ENCODE results near the gene TRIM28. TPM values are rescaled to one million over a fixed set of nuclear protein-coding genes. Genes with fewer than 3 reads are reported as not detected.

Gene TRIM28
- total and polyA plus RNA-seq, 7 experiments from 2014 or later: 55.3 to 564 (median 403) TPM

GRCh38 chr19:58551123-58551497 is 7.2 kb downstream of the TRIM28 start:
- DNase-seq: no peak
- Histone ChIP-seq H3K9me3 (ENCODE audit: control insufficient read depth in 2 of 3, low read length in 3 of 3) (no peaks in the 10 kb centered on the region), H3K4me1 (ENCODE audit: control insufficient read depth in 2 of 2, insufficient read depth in 2 of 2, low read length in 2 of 2) (peaks cover 23 to 24% of the 10 kb centered on the region in 2 donors), H3K27ac (ENCODE audit: low read depth, low read length) (no peak overlapping the region), H3K36me3 (ENCODE audit: control insufficient read depth in 2 of 3, insufficient read depth in 3 of 3, low read length in 3 of 3) (peaks cover 5 to 74% (median 34%) of the 10 kb centered on the region in 3 experiments), H3K4me3 (ENCODE audit: low read length) (no peak overlapping the region), H3K27me3 (ENCODE audit: control insufficient read depth in 2 of 2, insufficient read depth in 2 of 2, low read length in 2 of 2) (no peaks in the 10 kb centered on the region)
- intact Hi-C loops (cut with micrococcal nuclease): no loop called here
- ATAC-seq: no peak
- H3K4me1 Mint-ChIP-seq: peaks cover 31 to 58% (median 45%) of the 10 kb centered on the region in 7 donors
- CTCF ChIA-PET: interaction anchor here (1.5 kb wide), 1 partner anchor 31 kb away, joined by 3 read pairs; the partner anchor contains the start of gene ZBTB45
- no peak overlapping the region for H3K4me3 Mint-ChIP-seq
- peaks cover 0 to 7% (median 0%) of the 10 kb centered on the region in 11 donors for H3K9me3 Mint-ChIP-seq
- H3K27ac Mint-ChIP-seq: peak overlapping the region in 3 of 9 donors; percentile 38 to 69 (median 51)
- H3K36me3 Mint-ChIP-seq: peaks cover 8 to 50% (median 25%) of the 10 kb centered on the region in 5 donors
- H3K27me3 Mint-ChIP-seq: no peaks in the 10 kb centered on the region
- POLR2A ChIA-PET: interaction anchor here (0.9 to 1.9 kb wide), 2 partner anchors 11 to 22 kb away, joined by 7 to 9 read pairs; partner anchors contain the start of gene MZF1

DNA sequence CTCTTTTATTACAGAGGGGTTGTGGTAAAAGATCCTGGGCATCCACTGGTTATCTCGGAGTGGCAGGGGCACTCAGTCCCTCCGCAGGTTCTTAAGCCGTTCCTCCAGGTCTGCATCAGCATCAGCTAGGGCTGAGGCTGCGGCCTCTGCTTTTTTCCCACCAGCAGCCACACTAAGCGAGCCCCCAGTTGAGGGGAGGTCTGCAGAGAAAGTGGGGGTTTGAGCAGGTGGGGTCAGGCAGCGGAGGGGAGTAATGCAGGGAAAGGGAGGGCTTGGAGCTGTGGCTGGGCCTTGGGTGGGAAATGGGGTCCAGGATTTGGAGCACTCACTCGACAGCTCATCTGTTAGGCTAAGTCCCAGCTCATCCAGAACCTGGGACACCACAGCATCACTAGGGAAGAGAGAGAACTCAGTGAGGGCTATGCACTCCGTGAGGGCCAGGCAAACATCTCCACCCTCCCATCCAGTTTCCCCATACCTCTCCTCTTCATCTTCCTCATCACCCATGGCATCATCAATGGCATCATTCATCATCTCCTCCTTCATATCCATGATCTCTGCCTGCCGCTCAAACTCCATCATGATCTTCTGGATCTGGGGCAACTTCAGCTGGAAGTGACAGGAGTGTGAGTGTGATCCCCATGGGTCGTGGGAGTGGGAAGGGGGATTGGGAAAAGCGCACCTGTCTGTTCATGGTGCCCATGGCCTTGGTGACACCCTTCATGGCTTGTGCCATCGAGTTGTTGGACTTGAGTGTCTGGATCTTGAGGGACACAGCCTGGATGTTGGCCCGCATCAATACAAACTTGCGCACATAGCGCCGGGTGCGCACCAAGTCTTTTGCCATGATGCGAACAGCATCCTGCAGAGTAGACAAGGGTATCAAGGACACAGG is 8.0 kb downstream of the TRIM28 start:
- intact Hi-C loops (cut with micrococcal nuclease): no loop called here
- Mint-ChIP-seq H3K27ac (peak overlapping the region in 2 of 9 donors; percentile 72 to 96), H3K4me3 (peak overlapping the region in 2 of 10 donors; percentile 10 to 22), H3K36me3 (peaks cover 8 to 48% (median 23%) of the 10 kb centered on the region in 5 donors), H3K9me3 (peaks cover 0 to 4% (median 0%) of the 10 kb centered on the region in 11 donors), H3K27me3 (no peaks in the 10 kb centered on the region), H3K4me1 (peaks cover 28 to 58% (median 45%) of the 10 kb centered on the region in 7 donors)
- ChIA-PET POLR2A (interaction anchor here (0.9 to 1.9 kb wide), 2 partner anchors 10 to 21 kb away, joined by 7 to 9 read pairs; partner anchors contain the start of gene MZF1), CTCF (interaction anchor here (1.5 kb wide), 1 partner anchor 32 kb away, joined by 3 read pairs; the partner anchor contains the start of gene ZBTB45)
- Histone ChIP-seq H3K27ac (ENCODE audit: low read depth, low read length) (peak overlapping the region; percentile 1), H3K9me3 (ENCODE audit: control insufficient read depth in 2 of 3, low read length in 3 of 3) (no peaks in the 10 kb centered on the region), H3K4me3 (ENCODE audit: low read length) (no peak overlapping the region), H3K4me1 (ENCODE audit: control insufficient read depth in 2 of 2, insufficient read depth in 2 of 2, low read length in 2 of 2) (peaks cover 18 to 23% of the 10 kb centered on the region in 2 donors), H3K27me3 (ENCODE audit: control insufficient read depth in 2 of 2, insufficient read depth in 2 of 2, low read length in 2 of 2) (no peaks in the 10 kb centered on the region), H3K36me3 (ENCODE audit: control insufficient read depth in 2 of 3, insufficient read depth in 3 of 3, low read length in 3 of 3) (peaks cover 5 to 73% (median 32%) of the 10 kb centered on the region in 3 experiments)
- DNase-seq (no peak), ATAC-seq (no peak)

DNA sequence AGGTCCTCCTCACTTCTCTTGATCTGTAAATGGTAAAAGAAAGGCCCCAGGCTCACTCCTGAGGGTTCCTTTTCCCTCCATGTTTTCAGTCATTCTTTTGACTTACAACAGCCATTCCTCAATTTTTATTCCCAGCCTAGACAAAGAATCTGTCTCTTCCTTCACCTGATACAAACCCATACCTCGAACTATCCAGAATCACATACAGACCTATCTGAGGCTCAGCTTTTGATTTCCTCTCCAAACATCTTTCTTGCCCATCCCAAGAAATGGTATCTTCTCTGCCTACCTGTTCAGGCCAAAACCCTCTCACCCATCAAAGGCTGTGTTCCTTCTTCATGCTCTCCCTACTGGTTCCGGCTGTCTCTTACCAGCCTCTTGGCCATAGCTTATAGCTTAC is 8.8 kb downstream of the TRIM28 start:
- ChIA-PET CTCF (no interaction called here), POLR2A (interaction anchor here (0.6 to 3.3 kb wide), 4 partner anchors 10 to 93 kb away, joined by 3 to 32 read pairs (median 8); partner anchors contain the start of gene ZBTB45)
- H3K4me3 Mint-ChIP-seq: peak overlapping the region in 3 of 10 donors; percentile 2 to 42 (median 22)
- Histone ChIP-seq H3K27me3 (ENCODE audit: control insufficient read depth in 2 of 2, insufficient read depth in 2 of 2, low read length in 2 of 2) (no peaks in the 10 kb centered on the region), H3K27ac (ENCODE audit: low read depth, low read length) (peak overlapping the region; percentile 1), H3K36me3 (ENCODE audit: control insufficient read depth in 2 of 3, insufficient read depth in 3 of 3, low read length in 3 of 3) (peaks cover 5 to 65% (median 27%) of the 10 kb centered on the region in 3 experiments), H3K4me1 (ENCODE audit: control insufficient read depth in 2 of 2, insufficient read depth in 2 of 2, low read length in 2 of 2) (peaks cover 26 to 31% of the 10 kb centered on the region in 2 donors), H3K9me3 (ENCODE audit: control insufficient read depth in 2 of 3, low read length in 3 of 3) (no peaks in the 10 kb centered on the region), H3K4me3 (ENCODE audit: low read length) (no peak overlapping the region)
- H3K27me3 Mint-ChIP-seq: no peaks in the 10 kb centered on the region
- H3K27ac Mint-ChIP-seq: peak overlapping the region in 7 of 9 donors; percentile 21 to 96 (median 72)
- DNase-seq: no peak
- peaks cover 8 to 48% (median 23%) of the 10 kb centered on the region in 5 donors for H3K36me3 Mint-ChIP-seq
- H3K4me1 Mint-ChIP-seq: peaks cover 32 to 58% (median 47%) of the 10 kb centered on the region in 7 donors
- peaks cover 0 to 4% (median 0%) of the 10 kb centered on the region in 11 donors for H3K9me3 Mint-ChIP-seq
- intact Hi-C loops (cut with micrococcal nuclease): no loop called here
- ATAC-seq: no peak

GRCh38 chr19:58553799-58554493 is 10.1 kb downstream of the TRIM28 start:
- ChIA-PET CTCF (interaction anchor here (1.7 to 2.1 kb wide), 2 partner anchors 26 to 33 kb away, joined by 12 to 13 read pairs; partner anchors contain the start of gene ZBTB45), POLR2A (interaction anchor here (0.8 to 3.3 kb wide), 11 partner anchors 8 to 552 kb away, joined by 3 to 85 read pairs (median 8); partner anchors contain the start of genes MZF1, TRIM28, ZBTB45 and ZNF274)
- Histone ChIP-seq H3K9me3 (ENCODE audit: control insufficient read depth in 2 of 3, low read length in 3 of 3) (no peaks in the 10 kb centered on the region), H3K4me1 (ENCODE audit: control insufficient read depth in 2 of 2, insufficient read depth in 2 of 2, low read length in 2 of 2) (peaks cover 28 to 34% of the 10 kb centered on the region in 2 donors), H3K27ac (ENCODE audit: low read depth, low read length) (peak overlapping the region; percentile 97), H3K4me3 (ENCODE audit: low read length) (peak overlapping the region; percentile 91), H3K36me3 (ENCODE audit: control insufficient read depth in 2 of 3, insufficient read depth in 3 of 3, low read length in 3 of 3) (peaks cover 5 to 52% (median 20%) of the 10 kb centered on the region in 3 experiments), H3K27me3 (ENCODE audit: control insufficient read depth in 2 of 2, insufficient read depth in 2 of 2, low read length in 2 of 2) (no peaks in the 10 kb centered on the region)
- peaks cover 24 to 57% (median 51%) of the 10 kb centered on the region in 7 donors for H3K4me1 Mint-ChIP-seq
- H3K27ac Mint-ChIP-seq: peak overlapping the region; percentile 93 to 100 (median 98)
- H3K36me3 Mint-ChIP-seq: peaks cover 8 to 47% (median 23%) of the 10 kb centered on the region in 5 donors
- intact Hi-C loops (cut with micrococcal nuclease): no loop called here
- peak overlapping the region; percentile 93 to 100 (median 96) for H3K4me3 Mint-ChIP-seq
- H3K9me3 Mint-ChIP-seq: peaks cover 0 to 4% (median 0%) of the 10 kb centered on the region in 11 donors
- no peaks in the 10 kb centered on the region for H3K27me3 Mint-ChIP-seq
- DNase-seq (no peak), ATAC-seq (no peak)

- Mint-ChIP-seq H3K27ac (peak within 1 kb of the TSS; percentile 96 to 100 (median 98)), H3K9me3 (peaks cover 0 to 4% (median 0%) of the 10 kb centered on the region in 11 donors), H3K4me3 (peak within 1 kb of the TSS; percentile 93 to 100 (median 96)), H3K27me3 (no peaks in the 10 kb centered on the region), H3K36me3 (peaks cover 8 to 47% (median 23%) of the 10 kb centered on the region in 5 donors), H3K4me1 (peaks cover 24 to 65% (median 57%) of the 10 kb centered on the region in 7 donors)
- no peaks in the 10 kb centered on the region for H3K9me3 ChIP-seq (ENCODE audit: control insufficient read depth in 2 of 3, low read length in 3 of 3)
- ChIA-PET CTCF (interaction anchor here (1.0 to 2.1 kb wide), 3 partner anchors 26 to 55 kb away, joined by 3 to 13 read pairs (median 12); partner anchors contain the start of gene ZBTB45), POLR2A (interaction anchor here (0.6 to 3.3 kb wide), 17 partner anchors 8 to 802 kb away, joined by 3 to 85 read pairs (median 4); partner anchors contain the start of genes MZF1, TRIM28, ZBTB45 and ZNF274)
- no peaks in the 10 kb centered on the region for H3K27me3 ChIP-seq (ENCODE audit: control insufficient read depth in 2 of 2, insufficient read depth in 2 of 2, low read length in 2 of 2)
- peak within 1 kb of the TSS; percentile 91 for H3K4me3 ChIP-seq (ENCODE audit: low read length)
- peak within 1 kb of the TSS; percentile 97 for H3K27ac ChIP-seq (ENCODE audit: low read depth, low read length)
- ATAC-seq: peak; percentile 59
- peaks cover 5 to 44% (median 14%) of the 10 kb centered on the region in 3 experiments for H3K36me3 ChIP-seq (ENCODE audit: control insufficient read depth in 2 of 3, insufficient read depth in 3 of 3, low read length in 3 of 3)
- peak; percentile 92 to 98 (median 93) for DNase-seq
- H3K4me1 ChIP-seq (ENCODE audit: control insufficient read depth in 2 of 2, insufficient read depth in 2 of 2, low read length in 2 of 2): peaks cover 34 to 37% of the 10 kb centered on the region in 2 donors
- intact Hi-C loops (cut with micrococcal nuclease): loop anchor here (1.0 kb wide), 2 partner anchors 10 to 35 kb away; partner anchors contain the start of genes TRIM28 (in 2 of the 2) and ZBTB45 (in 2 of the 2)
Measured at GRCh38 chr19:58554494-58555368, 10.9 kb downstream of the TRIM28 start, which contains the start of gene CHMP2A. CHMP2A (minus strand) TSS chr19:58555105; CDS start chr19:58554212, 893 bp downstream.

All from naive thymus-derived CD4-positive, alpha-beta T cell (primary cell).